GM21825 (cell line): ENCODE data around the gene CABS1.

Source experiments
- ATAC-seq: cut with Tn5 transposase; IDR thresholded peaks from one replicate; pipeline ENCODE4 v1.9.1; 2021; ENCODE audit warnings: mild to moderate bottlenecking, moderate library complexity; ENCODE audit not compliant: unreplicated experiment

Gene CABS1

DNA sequence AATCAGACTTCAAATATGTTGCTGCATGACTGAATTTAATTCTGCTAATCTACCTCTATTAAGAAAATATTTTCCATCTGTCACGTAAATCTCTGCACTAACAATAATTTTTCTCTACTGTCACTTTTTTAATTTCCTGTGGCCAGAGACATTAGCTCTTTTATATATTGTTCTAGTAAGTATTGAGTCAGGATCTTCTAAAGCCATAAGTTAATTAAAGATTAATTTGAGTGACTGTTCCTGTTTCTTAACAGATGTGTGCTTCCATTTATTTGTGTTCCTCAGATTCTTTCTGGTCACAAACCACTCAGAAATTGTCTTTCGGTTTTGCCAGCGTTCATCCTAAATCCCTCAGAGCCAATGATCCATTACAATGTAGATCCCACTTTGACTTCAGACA is 45.8 kb downstream of the CABS1 start:
- ATAC-seq = no peak

DNA sequence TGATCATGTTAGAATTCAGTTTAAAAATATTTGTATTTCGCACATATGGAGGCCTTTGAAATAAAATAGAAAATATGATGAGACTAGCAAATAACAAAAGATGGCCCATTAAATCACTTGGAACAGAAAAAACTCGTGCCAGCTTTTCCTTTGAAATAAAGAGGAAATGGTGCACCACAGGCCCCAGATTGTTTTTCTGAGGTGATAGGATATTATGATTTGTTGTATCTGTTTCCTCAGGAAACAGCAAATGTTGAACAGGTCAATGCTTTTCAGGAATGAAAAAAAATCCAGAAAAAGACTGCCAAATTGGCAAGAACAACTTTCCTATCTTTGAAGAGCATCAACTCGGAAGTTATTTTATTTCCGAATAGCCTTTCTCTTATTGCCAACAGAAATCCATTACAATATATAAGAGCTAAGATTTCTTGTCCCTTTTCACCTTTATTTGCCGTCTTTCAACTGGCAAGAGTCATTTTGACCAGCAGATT is 48.0 kb downstream of the CABS1 start, which contains the start of gene SMR3B:
SMR3B (plus strand) TSS at position 441 of the 491 bp plus-strand sequence. CDS start 1,380 bp downstream, outside the sequence.
- no peak for ATAC-seq
